GM18499 (cell line): ENCODE results near the gene EEF1AKMT3.
"Not testable (repeated sequence)": the region's sequence is repeated elsewhere in the genome, so short reads cannot be mapped to it uniquely, and the experiment has no call there.

ENCODE experiments used
- ATAC-seq: cut with Tn5 transposase; IDR thresholded peaks from one replicate; pipeline ENCODE4 v1.9.1; 2021; ENCODE audit warnings: moderate number of reproducible peaks; ENCODE audit not compliant: insufficient read depth, unreplicated experiment

Gene EEF1AKMT3

DNA sequence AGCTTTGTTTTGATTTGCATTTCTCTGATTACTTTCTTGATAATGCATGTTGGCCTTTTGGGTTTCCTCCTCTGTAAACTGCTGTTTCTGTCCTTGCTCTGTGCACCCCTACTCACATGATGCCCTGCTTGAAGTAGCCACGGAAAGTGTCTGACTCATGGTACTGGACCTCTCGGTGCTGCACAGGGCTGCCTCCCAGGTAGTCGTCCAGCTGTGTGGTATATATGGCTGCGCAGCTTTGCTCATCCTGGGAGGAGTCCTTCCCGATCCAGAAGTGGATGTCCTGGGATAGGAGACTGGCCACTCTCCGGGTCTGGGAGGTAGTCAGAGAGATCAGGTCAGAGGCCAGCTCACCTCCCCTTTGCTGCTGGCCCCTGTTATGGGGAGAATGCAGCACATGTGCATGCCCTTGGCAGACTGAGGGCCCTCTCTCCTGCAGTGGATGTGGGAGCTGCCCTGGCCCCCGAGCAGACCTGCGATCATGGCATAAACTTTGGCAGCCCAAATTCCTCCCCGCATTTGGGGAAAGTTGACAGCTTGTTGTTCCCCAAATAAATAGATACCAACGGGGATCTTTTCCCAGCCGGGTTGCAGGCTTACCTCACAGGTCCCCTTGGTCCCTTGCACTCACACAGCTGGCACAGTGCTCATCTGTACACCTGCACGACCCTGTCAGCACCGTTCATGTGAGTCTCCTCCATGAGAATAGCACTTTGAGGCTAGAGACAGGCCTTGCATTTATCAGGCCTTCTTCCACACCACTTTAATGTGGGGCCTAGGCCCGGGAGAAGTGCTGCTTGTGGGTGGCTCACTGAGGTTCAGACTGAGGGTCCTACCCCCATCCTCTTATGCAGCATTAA lies 40.9 kb downstream of the EEF1AKMT3 start:
- ATAC-seq = no peak

- ATAC-seq = no peak
Observed at GRCh38 chr12:57813971-57814772, 41.8 kb downstream of the EEF1AKMT3 start.

DNA sequence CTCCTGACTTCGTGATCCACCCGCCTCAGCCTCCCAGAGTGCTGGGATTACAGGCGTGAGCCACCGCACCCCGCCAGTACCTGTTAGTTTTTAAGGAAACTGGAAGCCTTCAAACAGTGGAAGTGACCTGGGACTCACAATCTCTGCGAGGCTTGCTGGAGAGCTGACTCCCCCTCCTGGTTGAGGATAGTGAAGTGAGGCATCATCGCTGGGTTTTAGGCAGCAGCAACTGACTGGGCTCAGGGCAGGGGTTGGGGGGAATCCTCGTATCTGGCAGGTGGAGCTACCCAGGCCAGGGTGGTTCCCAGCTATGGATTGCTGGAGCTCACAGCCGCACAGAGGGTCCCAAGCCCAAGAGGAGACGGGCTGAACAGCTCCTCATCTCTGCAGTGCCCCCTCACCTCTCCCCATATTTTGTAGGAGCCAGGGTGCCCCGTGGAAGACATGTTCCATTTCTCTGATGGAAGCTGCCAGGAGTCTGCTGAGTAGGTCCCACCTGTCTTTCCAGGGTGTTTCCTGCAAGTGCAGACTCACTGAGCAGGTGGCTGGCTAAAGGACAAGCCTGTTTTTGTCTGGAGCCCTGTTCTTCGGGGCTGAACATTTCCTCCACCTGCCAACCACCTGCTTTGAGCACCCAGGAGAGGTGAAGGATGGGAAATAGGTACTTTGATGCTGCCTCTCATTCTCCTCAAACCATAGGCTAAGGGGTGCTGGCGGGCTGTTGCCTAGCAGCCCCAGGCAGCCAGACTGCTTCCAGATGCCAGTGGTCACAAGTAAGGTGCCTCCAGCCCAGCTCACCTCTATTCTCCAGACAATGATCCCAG lies 43.0 kb downstream of the EEF1AKMT3 start:
- no peak for ATAC-seq

DNA sequence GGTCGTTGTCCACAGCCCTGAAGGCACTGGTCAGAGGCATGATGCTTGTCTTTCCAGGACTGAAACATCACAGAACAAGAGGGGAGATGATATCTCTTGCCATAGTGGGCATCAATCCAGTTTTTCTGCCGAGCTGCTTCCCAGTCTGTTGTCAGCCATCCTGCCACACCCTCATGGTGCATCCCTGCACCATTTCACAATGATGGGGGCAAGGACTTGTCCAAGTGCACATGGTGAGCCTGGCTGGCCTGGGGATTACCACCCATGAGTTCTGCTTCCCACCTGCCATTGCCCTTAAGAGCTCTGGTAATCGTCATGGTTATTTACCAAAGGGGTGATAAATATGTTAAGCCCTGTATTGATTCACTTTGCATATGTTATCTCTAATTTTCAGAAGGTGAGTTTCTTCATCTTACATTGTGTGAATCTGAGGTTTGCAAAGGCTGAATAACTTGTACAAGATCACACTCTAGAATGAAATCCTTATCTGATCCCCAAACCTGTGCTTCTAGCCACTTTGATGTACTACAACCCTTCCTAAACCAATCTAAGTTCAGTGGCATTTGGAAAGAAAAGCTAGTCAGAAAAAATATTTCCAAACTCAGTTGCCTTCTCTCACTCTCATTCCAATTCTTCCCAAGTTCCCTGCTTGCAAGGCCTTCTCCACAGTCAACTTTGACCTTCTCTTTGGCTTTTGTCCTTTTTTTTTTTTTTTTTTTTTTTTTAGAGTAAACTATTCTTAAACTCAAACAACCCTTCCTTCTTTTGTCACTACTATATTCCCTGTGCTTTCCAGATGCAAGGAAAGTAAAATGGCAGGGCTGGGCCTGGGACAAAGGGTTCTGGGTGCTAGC lies 43.8 kb downstream of the EEF1AKMT3 start:
- no peak for ATAC-seq

- no peak for ATAC-seq
Observed at GRCh38 chr12:57816855-57817151, 44.4 kb downstream of the EEF1AKMT3 start.

DNA sequence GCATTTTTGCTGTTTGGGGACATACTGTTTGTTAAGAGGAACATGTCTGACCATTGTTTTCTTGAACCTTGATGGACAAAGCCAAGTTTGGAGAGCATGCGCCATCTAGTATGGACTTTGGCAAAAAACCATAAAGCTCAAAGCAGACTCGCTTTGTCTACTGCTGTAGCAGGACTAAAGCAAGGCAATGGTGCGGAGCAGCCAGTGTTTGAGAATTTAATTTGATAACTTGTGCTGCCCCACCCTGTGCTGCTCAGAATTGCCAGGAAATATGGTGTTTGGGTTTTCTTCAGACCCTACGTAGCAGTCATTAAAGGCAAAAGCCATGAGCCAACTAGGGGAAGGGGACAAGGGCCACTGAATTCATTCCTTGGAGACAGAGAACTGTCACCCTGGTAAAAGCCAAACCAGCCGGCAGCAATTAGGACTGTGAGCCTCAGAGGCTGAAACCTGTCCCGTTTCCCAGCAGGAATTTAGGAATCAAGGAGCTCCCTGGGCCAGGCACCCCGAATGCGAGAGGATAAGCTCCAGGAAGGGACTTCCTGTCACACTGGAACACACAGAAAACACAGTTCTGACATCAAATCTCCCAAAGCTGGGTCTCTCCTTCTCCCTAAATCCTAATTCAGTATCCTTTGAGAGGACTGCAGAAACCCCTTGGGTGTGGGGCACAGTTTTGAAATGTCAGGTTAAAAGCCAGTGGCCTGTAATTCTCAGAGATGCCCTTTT lies 45.0 kb downstream of the EEF1AKMT3 start:
- ATAC-seq = no peak

DNA sequence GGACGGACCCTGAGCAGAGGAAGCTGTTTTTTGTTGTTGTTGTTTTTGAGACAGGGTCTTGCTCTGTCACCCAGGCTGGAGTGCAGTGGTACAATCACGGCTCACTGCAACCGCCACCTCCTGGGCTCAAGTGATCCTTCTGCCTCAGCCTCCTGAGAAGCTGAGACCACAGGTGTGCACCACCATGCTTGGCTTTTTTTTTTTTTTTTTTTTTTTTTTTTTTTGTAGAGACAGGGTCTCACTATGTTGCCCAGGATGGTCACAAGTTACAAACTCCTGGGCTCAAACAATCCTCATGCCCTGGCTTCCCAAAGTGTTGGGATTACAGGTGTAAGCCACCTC lies 45.5 kb downstream of the EEF1AKMT3 start:
- ATAC-seq = not testable (repeated sequence)

- ATAC-seq = not testable (repeated sequence)
Observed at GRCh38 chr12:57820119-57820518, 47.7 kb downstream of the EEF1AKMT3 start.

GRCh38 chr12:57821015-57821414 lies 48.6 kb downstream of the EEF1AKMT3 start:
- ATAC-seq = not testable (repeated sequence)

DNA sequence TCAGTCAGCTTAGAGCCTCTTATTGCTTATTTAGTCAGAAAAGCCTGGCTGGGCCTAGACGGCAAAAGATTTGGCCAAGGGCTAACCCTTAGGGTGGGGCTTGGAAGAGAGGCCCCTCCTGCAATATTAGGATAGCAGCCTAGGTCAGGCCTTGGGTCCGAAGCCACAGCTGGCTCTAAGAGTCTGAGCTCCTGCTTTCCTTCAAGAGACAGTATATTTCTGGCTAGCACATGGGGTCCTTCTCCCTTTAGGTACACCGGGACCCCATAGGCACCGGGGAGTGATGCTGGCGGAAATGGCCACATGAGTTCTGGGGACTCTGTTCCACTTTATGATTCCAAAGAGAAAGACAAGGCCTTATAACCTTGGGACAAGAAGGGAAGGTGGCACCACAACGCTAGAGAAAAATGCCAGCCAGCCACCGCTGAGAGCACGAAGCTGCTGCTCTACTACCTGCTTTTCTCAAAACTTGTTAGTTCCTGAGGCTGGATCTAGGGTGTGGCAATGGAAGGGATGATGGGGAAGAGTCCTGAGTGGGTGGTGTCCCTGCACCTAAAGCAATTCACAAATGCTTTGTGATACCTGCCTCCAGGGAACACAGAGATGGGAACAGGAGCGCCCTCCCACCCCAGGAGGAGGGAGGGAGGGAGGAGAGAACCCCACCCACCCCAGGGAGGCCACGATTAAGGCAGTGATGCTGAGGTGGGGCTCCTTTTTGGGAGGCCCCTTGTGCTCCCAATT lies 49.2 kb downstream of the EEF1AKMT3 start:
- no peak for ATAC-seq

DNA sequence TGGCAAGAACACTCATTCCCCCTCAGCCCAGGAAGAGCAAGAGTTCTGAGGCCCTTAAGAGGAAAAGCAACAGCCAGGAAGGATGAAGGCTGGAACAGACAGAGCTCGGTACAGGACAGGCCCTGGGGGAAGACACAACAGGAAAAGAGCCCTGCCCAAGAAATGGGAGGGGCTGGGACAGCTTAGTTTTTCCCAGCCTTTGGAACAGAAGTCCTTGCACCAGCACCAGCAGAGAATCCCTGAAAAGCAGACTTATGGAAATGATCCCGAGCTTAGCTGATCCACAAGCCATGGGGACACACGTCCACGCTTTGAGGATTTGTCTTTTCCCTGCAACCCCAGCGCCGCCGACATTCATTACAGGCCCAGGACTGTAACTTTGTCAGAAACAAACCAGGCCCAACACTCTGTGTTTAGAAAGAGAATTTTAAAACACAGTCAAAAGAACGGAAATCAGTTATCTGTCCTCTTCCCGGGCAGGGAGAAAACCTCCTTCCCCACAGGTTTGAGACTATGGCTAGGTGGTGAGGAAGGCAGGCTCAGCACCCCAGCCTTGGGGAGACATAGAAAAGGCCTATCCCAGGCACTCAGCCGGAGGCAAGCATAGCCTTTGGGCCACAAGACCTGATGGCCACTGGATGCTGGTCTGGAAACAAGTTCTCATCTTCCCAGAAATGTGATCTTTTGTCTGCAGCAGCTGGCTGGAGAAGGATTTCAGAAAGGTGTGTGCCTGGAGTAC lies 50.1 kb downstream of the EEF1AKMT3 start:
- ATAC-seq = no peak

- ATAC-seq = no peak
Observed at GRCh38 chr12:57823131-57823907, 50.9 kb downstream of the EEF1AKMT3 start.

DNA sequence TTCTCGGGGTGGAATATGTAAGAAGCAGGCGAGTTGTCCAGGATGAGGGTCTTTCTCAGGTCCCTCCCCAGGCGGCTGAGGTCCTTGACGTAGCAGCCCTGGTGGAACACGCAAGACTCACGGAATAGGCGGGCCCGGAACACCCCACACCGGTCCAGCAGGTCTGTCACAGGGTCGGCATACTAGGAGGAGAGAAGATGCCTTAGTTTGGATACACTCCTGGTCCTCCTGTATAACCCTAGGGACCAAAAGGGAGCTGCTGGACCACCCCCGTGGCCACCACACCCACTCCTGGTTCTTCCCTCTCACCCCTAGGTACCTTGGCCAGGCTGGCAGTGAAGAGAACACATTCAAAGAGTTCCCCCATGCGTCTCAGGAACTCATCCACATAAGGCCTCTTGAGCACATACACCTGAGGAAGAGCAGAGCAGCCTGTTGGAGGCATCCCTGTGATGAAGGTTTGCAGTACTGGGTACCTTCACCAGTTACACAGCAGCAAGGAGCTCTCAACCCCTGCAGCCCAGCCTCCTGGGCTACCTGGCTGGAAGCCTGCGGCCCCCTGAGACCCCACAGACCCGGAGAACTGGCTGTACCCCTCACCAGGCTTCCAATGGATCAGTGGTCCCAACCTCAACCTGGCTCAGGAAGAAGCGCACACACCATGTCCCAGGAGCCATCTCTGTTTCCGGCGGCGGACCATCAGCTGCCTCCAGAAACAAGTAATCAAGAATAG lies 51.7 kb downstream of the EEF1AKMT3 start:
- ATAC-seq = no peak

DNA sequence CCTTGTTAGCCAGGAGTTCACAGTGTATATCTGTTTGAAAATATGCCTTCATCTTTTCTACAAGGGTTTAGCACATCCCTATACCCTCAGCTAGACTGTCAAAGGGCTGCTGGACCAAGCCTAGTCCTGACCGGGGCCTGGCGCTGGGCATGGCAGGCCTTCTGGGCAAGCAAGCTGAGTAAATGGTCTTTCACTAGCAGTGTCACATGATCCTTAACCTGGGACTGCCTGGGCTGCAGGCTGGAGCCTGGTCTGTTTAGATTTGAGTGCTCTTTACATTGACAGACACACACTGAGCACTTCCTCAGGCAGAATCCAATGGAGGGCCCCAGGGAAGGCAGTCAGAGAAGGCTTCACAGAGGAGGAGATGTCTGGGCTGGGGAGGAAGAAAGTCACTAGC lies 53.0 kb downstream of the EEF1AKMT3 start:
- no peak for ATAC-seq

GRCh38 chr12:57826400-57826799 lies 54.0 kb downstream of the EEF1AKMT3 start:
- no peak for ATAC-seq

- ATAC-seq = no peak
Observed at GRCh38 chr12:57826966-57827365, 54.6 kb downstream of the EEF1AKMT3 start.
